ENCODE measurements around the gene RNASEH2C.
"Not testable (repeated sequence)": the region's sequence is repeated elsewhere in the genome, so short reads cannot be mapped to it uniquely, and the experiment has no call there.

RNASEH2C gene

GRCh38 chr11:65716774-65717405 lies 3.7 kb downstream of the RNASEH2C start:
- DNase-seq, result no peak

GRCh38 chr11:65716302-65716701 lies 4.3 kb downstream of the RNASEH2C start:
- no peak for DNase-seq

- DNase-seq, result no peak
Observed at GRCh38 chr11:65714433-65714832, 6.2 kb downstream of the RNASEH2C start.

GRCh38 chr11:65713212-65713969 lies 7.2 kb downstream of the RNASEH2C start:
- DNase-seq, result no peak

- DNase-seq, result no peak
Observed at GRCh38 chr11:65712633-65713076, 7.9 kb downstream of the RNASEH2C start.

- DNase-seq, result peak; percentile 97
Observed at GRCh38 chr11:65711785-65712632, 8.6 kb downstream of the RNASEH2C start, which contains the start of gene KAT5. Gene KAT5 (plus strand): TSS chr11:65712252. CDS start chr11:65712268, 16 bp downstream.

- no peak for DNase-seq
Observed at GRCh38 chr11:65710421-65710820, 10.2 kb downstream of the RNASEH2C start.

- no peak for DNase-seq
Observed at GRCh38 chr11:65709661-65710060, 10.9 kb downstream of the RNASEH2C start.

- no peak for DNase-seq
Observed at GRCh38 chr11:65708451-65708850, 12.1 kb downstream of the RNASEH2C start.

- DNase-seq, result not testable (repeated sequence)
Observed at GRCh38 chr11:65707002-65707401, 13.6 kb downstream of the RNASEH2C start.

GRCh38 chr11:65706303-65706763 lies 14.3 kb downstream of the RNASEH2C start:
- peak; percentile 72 for DNase-seq

- DNase-seq, result no peak
Observed at GRCh38 chr11:65703846-65704245, 16.8 kb downstream of the RNASEH2C start.

GRCh38 chr11:65701686-65702085 lies 18.9 kb downstream of the RNASEH2C start:
- no peak for DNase-seq

- no peak for DNase-seq
Observed at GRCh38 chr11:65700399-65700798, 20.2 kb downstream of the RNASEH2C start.

GRCh38 chr11:65699306-65699705 lies 21.3 kb downstream of the RNASEH2C start:
- DNase-seq, result no peak

GRCh38 chr11:65698205-65698604 lies 22.4 kb downstream of the RNASEH2C start:
- DNase-seq, result no peak

GRCh38 chr11:65696802-65697552 lies 23.6 kb downstream of the RNASEH2C start:
- no peak for DNase-seq

GRCh38 chr11:65695459-65696241 lies 24.9 kb downstream of the RNASEH2C start:
- DNase-seq, result no peak

GRCh38 chr11:65692367-65692766 lies 28.2 kb downstream of the RNASEH2C start:
- no peak for DNase-seq

- not testable (repeated sequence) for DNase-seq
Observed at GRCh38 chr11:65691847-65692246, 28.8 kb downstream of the RNASEH2C start.

GRCh38 chr11:65685981-65686380 lies 34.6 kb downstream of the RNASEH2C start:
- no peak for DNase-seq

- DNase-seq, result not testable (repeated sequence)
Observed at GRCh38 chr11:65683480-65683879, 37.1 kb downstream of the RNASEH2C start.

All from activated gamma-delta T cell treated with Interleukin-2 at 50 U/mL for 16 hours (primary cell).